Mucosa of rectum (tissue), 2 donors: Measurements from ENCODE around the gene TAF9.

Experiments
- H3K27ac ChIP-seq, 2 donors: one replicate each; pipeline ENCODE4 v1.7.0; 2013; ENCODE audit warnings: inconsistent platforms in 2 of 2, low read depth in 2 of 2, low read length in 2 of 2
- H3K27me3 ChIP-seq, 2 donors: one replicate each; pipeline ENCODE4 v1.7.0; 2013; ENCODE audit warnings: low read length in 2 of 2; ENCODE audit not compliant: control insufficient read depth in 2 of 2, insufficient read depth in 2 of 2
- H3K36me3 ChIP-seq, 2 donors: one replicate each; pipeline ENCODE4 v1.7.0; 2013; ENCODE audit warnings: low read length in 2 of 2; ENCODE audit not compliant: control insufficient read depth in 2 of 2, insufficient read depth in 2 of 2
- H3K4me1 ChIP-seq, 2 donors: one replicate each; pipeline ENCODE4 v1.7.0; 2013; ENCODE audit warnings: low read length in 2 of 2, mild to moderate bottlenecking in 1 of 2; ENCODE audit not compliant: control insufficient read depth in 2 of 2, insufficient read depth in 2 of 2
- H3K4me3 ChIP-seq, 2 donors: one replicate each; pipeline ENCODE4 v1.7.0; 2013; ENCODE audit warnings: low read length in 2 of 2
- H3K9ac ChIP-seq, 2 donors: one replicate each; pipeline ENCODE4 v1.7.0; 2013; ENCODE audit warnings: low read length in 2 of 2, low read depth in 1 of 2, mild to moderate bottlenecking in 1 of 2
- H3K9me3 ChIP-seq, 2 donors: one replicate each; pipeline ENCODE4 v1.7.0; 2013; ENCODE audit warnings: low read length in 2 of 2; ENCODE audit not compliant: control insufficient read depth in 2 of 2
- donor health status: healthy.
- donor health status: Normal muscosa, but diverticular disease.

The TAF9 gene, protein sequence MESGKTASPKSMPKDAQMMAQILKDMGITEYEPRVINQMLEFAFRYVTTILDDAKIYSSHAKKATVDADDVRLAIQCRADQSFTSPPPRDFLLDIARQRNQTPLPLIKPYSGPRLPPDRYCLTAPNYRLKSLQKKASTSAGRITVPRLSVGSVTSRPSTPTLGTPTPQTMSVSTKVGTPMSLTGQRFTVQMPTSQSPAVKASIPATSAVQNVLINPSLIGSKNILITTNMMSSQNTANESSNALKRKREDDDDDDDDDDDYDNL

DNA sequence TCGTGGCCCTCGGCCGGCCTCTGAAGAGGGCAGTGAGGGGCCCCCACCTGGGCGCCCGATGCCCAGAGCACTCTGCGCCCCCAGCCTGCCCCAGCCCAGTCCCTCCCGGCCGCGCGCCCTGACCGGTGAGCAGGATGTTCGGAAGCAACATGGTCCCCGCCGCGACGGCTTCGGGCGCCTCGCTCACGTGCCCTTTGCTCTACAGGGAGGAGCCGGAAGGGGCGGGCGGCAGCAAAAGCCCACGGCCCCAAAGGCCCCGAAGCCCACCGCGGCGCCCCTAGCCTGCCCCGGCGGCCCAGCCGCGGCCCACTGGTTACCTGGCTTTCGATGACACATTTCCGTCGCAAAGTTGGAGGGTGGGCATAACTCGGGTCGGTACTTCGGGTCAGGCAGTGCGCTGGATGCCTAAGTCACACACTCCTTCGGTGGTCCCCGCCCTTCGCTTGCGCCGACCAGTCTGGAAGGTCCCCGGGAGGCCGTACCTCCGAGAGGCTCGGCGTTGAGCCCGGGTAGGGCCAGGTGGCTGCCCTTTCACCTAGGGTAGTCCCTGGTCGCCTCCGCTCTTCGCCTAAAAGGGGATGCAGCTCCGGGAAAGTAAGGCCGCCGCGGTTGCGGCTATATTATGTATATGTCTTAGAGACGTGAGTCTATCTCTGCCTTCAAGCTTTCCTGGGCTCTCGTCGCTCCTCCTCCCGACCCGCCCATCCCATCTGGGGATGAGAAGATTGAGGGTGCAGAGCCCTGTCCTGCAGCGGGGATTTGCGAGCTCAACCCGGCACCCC lies at the start of gene TAF9, which contains the start of the genes AK6 and RAD17:
Gene TAF9 (minus strand): TSS at position 181 of the 782 bp plus-strand sequence. CDS start 3,783 bp downstream, outside the sequence.
Gene AK6 (minus strand): TSS at position 181 of the 782 bp plus-strand sequence. CDS start 30 bp downstream, at position 151.
Gene RAD17 (plus strand): TSS at position 479 of the 782 bp plus-strand sequence. CDS start 2,391 bp downstream, outside the sequence.
- H3K27me3 ChIP-seq, result no peaks in the 10 kb centered on the region
- peaks cover 16 to 22% of the 10 kb centered on the region in 2 donors for H3K4me1 ChIP-seq
- H3K9me3 ChIP-seq, result no peaks in the 10 kb centered on the region
- peak within 1 kb of the TSS; percentile 86 to 95 for H3K9ac ChIP-seq
- peak within 1 kb of the TSS; percentile 90 to 98 for H3K4me3 ChIP-seq
- peaks cover 14 to 19% of the 10 kb centered on the region in 2 donors for H3K36me3 ChIP-seq
- peak within 1 kb of the TSS; percentile 96 for H3K27ac ChIP-seq

GRCh38 chr5:69418554-69418953 lies 49.2 kb upstream of the TAF9 start:
- Histone ChIP-seq H3K27ac (no peak overlapping the region), H3K9ac (no peak overlapping the region), H3K4me1 (peaks cover 6 to 11% of the 10 kb centered on the region in 2 donors), H3K4me3 (no peak overlapping the region), H3K36me3 (peaks cover 7 to 10% of the 10 kb centered on the region in 2 donors), H3K9me3 (no peaks in the 10 kb centered on the region), H3K27me3 (no peaks in the 10 kb centered on the region)

DNA sequence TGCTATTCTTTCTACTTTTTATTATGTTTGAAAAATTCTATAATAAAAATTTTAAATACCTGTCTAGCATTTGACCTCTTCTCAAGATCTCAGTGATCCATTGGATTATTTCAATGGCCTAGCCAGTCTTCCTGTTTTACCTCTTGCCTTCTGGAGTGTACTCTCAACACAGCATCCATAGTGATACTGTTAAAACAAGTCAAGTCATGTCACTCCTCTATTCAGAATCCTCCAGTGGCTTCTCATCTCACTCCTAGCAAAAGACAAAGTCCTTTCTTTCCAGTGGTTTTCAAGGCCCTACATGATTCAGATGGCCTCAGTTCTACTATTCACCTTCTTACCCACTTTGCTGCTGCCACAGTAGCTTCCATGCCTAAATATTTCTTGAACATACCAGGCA lies 47.4 kb upstream of the TAF9 start:
- Histone ChIP-seq H3K9ac (no peak overlapping the region), H3K27me3 (no peaks in the 10 kb centered on the region), H3K4me1 (peaks cover 6 to 11% of the 10 kb centered on the region in 2 donors), H3K27ac (peak overlapping the region in 1 of 2 donors; percentile 94), H3K9me3 (no peaks in the 10 kb centered on the region), H3K4me3 (peak overlapping the region in 1 of 2 donors; percentile 84), H3K36me3 (peaks cover 7 to 14% of the 10 kb centered on the region in 2 donors)

DNA sequence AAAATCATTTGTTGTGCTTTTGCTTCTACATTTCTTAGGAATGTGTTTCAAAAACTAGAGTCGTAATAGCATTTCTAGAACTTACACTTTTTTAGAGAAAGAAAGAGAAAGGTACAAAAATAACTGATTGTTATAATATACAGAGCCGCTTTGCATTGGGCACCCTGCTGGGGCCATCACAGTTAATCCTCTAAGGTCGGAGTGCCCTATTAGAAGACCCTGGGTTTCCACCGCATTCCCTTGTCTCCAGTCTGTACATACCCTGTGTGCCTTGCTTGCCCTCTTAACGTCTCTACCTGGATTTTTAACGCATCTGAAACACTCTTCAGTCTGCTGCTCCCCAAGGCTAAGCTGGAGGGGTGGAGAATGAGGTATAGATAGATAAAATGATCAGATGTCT lies 46.9 kb upstream of the TAF9 start:
- peak overlapping the region; percentile 85 to 94 for H3K27ac ChIP-seq

DNA sequence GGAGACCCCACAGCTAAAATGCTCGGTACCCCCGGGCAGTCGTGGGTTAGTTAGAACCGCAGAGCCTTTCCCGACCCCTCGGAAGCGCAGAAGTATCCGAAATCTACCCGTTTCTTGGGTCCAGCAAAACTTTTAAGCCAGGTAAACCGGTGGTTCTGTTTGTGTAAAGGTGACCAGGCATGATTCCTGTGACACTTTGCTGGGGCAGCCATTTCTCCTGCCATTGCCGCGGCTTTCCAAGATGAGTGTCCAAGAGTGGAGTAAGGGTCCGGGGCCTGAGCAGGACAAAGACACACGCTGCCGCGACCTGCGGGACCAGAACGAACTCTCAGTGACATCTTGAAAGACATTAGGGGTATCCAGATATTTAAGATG lies 46.3 kb upstream of the TAF9 start:
- Histone ChIP-seq H3K4me1 (peaks cover 6 to 11% of the 10 kb centered on the region in 2 donors), H3K4me3 (peak overlapping the region; percentile 84 to 85), H3K27me3 (no peaks in the 10 kb centered on the region), H3K27ac (peak overlapping the region; percentile 85 to 94), H3K9me3 (no peaks in the 10 kb centered on the region), H3K9ac (peak overlapping the region; percentile 88 to 96), H3K36me3 (peaks cover 7 to 20% of the 10 kb centered on the region in 2 donors)

More for the DNA sequence above, 46.9 kb upstream of the TAF9 start:
- Histone ChIP-seq H3K9ac (peak overlapping the region; percentile 88 to 96), H3K4me1 (peaks cover 6 to 11% of the 10 kb centered on the region in 2 donors), H3K9me3 (no peaks in the 10 kb centered on the region), H3K36me3 (peaks cover 7 to 19% of the 10 kb centered on the region in 2 donors), H3K27me3 (no peaks in the 10 kb centered on the region), H3K4me3 (peak overlapping the region; percentile 84 to 85)

GRCh38 chr5:69414885-69415583 lies 45.7 kb upstream of the TAF9 start, which contains the start of gene MARVELD2:
MARVELD2 (plus strand) TSS chr5:69415116; CDS start chr5:69419386, 4,270 bp downstream.
- Histone ChIP-seq H3K9me3 (no peaks in the 10 kb centered on the region), H3K27ac (peak within 1 kb of the TSS; percentile 85 to 94), H3K27me3 (no peaks in the 10 kb centered on the region), H3K9ac (peak within 1 kb of the TSS; percentile 88 to 96), H3K4me3 (peak within 1 kb of the TSS; percentile 84 to 85), H3K4me1 (peaks cover 6 to 11% of the 10 kb centered on the region in 2 donors), H3K36me3 (peaks cover 7 to 19% of the 10 kb centered on the region in 2 donors)

GRCh38 chr5:69404659-69405330 lies 35.5 kb upstream of the TAF9 start:
- Histone ChIP-seq H3K27ac (no peak overlapping the region), H3K36me3 (peaks cover 11 to 14% of the 10 kb centered on the region in 2 donors), H3K4me1 (no peaks in the 10 kb centered on the region), H3K27me3 (no peaks in the 10 kb centered on the region), H3K9ac (no peak overlapping the region), H3K9me3 (no peaks in the 10 kb centered on the region), H3K4me3 (no peak overlapping the region)

DNA sequence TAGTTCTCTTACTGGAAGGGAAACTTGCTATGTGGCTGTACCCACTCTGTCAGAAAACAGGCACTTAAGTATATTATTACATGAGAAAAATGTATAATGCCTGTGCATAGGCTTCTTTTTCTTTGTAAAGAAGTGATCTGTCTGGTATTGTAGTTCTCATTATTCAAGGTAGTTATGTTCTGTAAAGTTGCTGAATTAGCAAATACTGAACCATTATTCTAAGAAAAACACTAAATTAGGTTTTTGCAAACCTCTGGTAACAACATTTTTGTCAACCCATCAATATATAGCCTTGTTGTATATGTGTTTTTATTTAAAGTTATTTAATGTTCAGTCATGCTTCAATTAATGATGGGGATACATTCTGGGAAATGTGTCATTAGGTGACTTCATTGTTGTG lies 9.1 kb upstream of the TAF9 start:
- Histone ChIP-seq H3K4me3 (no peak overlapping the region), H3K4me1 (no peaks in the 10 kb centered on the region), H3K27me3 (no peaks in the 10 kb centered on the region), H3K36me3 (peaks cover 23 to 31% of the 10 kb centered on the region in 2 donors), H3K9me3 (no peaks in the 10 kb centered on the region), H3K9ac (no peak overlapping the region), H3K27ac (no peak overlapping the region)

GRCh38 chr5:69374911-69375446 lies 5.7 kb upstream of the TAF9 start:
- Histone ChIP-seq H3K4me1 (peaks cover 8 to 9% of the 10 kb centered on the region in 2 donors), H3K9ac (no peak overlapping the region), H3K9me3 (no peaks in the 10 kb centered on the region), H3K36me3 (peaks cover 15 to 20% of the 10 kb centered on the region in 2 donors), H3K4me3 (no peak overlapping the region), H3K27me3 (no peaks in the 10 kb centered on the region), H3K27ac (no peak overlapping the region)
